Body of pancreas (tissue), 4 donors: ENCODE results near the gene NELL2. TPM values are rescaled to one million over a fixed set of nuclear protein-coding genes. Genes with fewer than 3 reads are reported as not detected.

ENCODE experiments used
- ATAC-seq: fragments of 150-250 bp; one replicate; pipeline ENCODE4 v1.9.1; 2016
- DNase-seq, 4 donors: peaks; one replicate each; pipeline ENCODE4 v3.0.0-alpha.2; 2019
- H3K27ac ChIP-seq, 4 donors: fragments of 200-600 bp; sonication (generic); 1 replicate in 3 of 4; 2 replicates in 1 of 4; pipeline versions ENCODE4 v1.5.1 to v1.6.1; 2016 to 2019; ENCODE audit warnings: mild to moderate bottlenecking in 1 of 4, mixed read lengths in 1 of 4, moderate library complexity in 1 of 4
- H3K27me3 ChIP-seq, 2 donors: fragments of 200-600 bp; sonication (generic); one replicate each; pipeline ENCODE4 v1.6.0; 2016; ENCODE audit warnings: mild to moderate bottlenecking in 1 of 2
- H3K36me3 ChIP-seq, 2 donors: fragments of 200-600 bp; sonication (generic); replicated peaks in 1 of 2; 2 replicates each; pipeline ENCODE4 v1.5.1; 2016; ENCODE audit warnings: low read depth in 2 of 2; ENCODE audit not compliant: insufficient read depth in 1 of 2
- H3K4me1 ChIP-seq: fragments of 200-600 bp; sonication (generic); one replicate; pipeline ENCODE4 v1.6.0; 2016
- H3K4me3 ChIP-seq, 2 donors: fragments of 200-600 bp; sonication (generic); 1 replicate in 1 of 2; 2 replicates in 1 of 2; pipeline ENCODE4 v1.5.1; 2016 to 2019
- H3K9me3 ChIP-seq, 3 donors: fragments of 200-600 bp; sonication (generic); 1 replicate in 2 of 3; 2 replicates in 1 of 3; pipeline ENCODE4 v1.5.1; 2016
- CTCF ChIP-seq, 7 experiments: fragments of 450-650 bp in 4 of 7; fragments of 200-600 bp in 3 of 7; sonication (generic) in 3 of 7; IDR thresholded peaks; one replicate each; pipeline ENCODE4 v1.5.1; 2016 to 2019; ENCODE audit warnings: antibody characterized with exemption in 7 of 7
- POLR2A ChIP-seq, 3 donors: fragments of 450-650 bp; IDR thresholded peaks; one replicate each; pipeline ENCODE4 v1.6.1; 2016; ENCODE audit warnings: antibody characterized with exemption in 3 of 3, mild to moderate bottlenecking in 2 of 3
- WGBS, 2 donors: methylation state at CpG; one replicate each; pipeline ENCODE4 v1.1.5; 2017; 5-methylcytosine and 5-hydroxymethylcytosine counted together
- intact Hi-C: fragments of 100-400 bp; cut with DNase I; formaldehyde crosslinking; loops from one replicate; pipeline ENCODE4 v1.15.1; 2023
- total RNA-seq, 2 donors: library from RNA; depleted of rRNA; stranded (reverse); fragments of >200 nt; gene quantifications; one replicate each; pipeline ENCODE4 v1.1.0, GENCODE V29; 2016

The NELL2 gene
- total RNA-seq, 2 donors from 2014 or later, result 3.6 TPM; not detected in 1

GRCh38 chr12:44476683-44477082 lies 399.4 kb downstream of the NELL2 start:
- peaks cover 0 to 34% (median 2%) of the 10 kb centered on the region in 3 donors for H3K9me3 ChIP-seq
- no peak overlapping the region for H3K4me3 ChIP-seq
- ATAC-seq (no peak), DNase-seq (no peak)
- no peak overlapping the region for H3K27ac ChIP-seq
- H3K4me1 ChIP-seq, result no peaks in the 10 kb centered on the region
- TF ChIP-seq CTCF (IDR thresholded peaks at IDR 0.05) (no peak), POLR2A (IDR thresholded peaks at IDR 0.05) (no peak)
- no peaks in the 10 kb centered on the region for H3K36me3 ChIP-seq
- intact Hi-C loops, result no loop called here
- H3K27me3 ChIP-seq, result no peaks in the 10 kb centered on the region
- 76 to 83% methylated on average over 2 of the region's 2 CpGs for WGBS, 2 donors

- ATAC-seq, result no peak
- H3K9me3 ChIP-seq, result no peaks in the 10 kb centered on the region
- no peak for TF ChIP-seq POLR2A (IDR thresholded peaks at IDR 0.05)
- TF ChIP-seq CTCF (IDR thresholded peaks at IDR 0.05), result no peak
- no peaks in the 10 kb centered on the region for H3K36me3 ChIP-seq
- 41% methylated on average over 2 of the region's 2 CpGs for WGBS, 2 donors
- H3K4me1 ChIP-seq, result no peaks in the 10 kb centered on the region
- H3K4me3 ChIP-seq, result no peak overlapping the region
- intact Hi-C loops, result no loop called here
- DNase-seq, result no peak
- no peak overlapping the region for H3K27ac ChIP-seq
- H3K27me3 ChIP-seq, result no peaks in the 10 kb centered on the region
Observed at GRCh38 chr12:44465139-44465538, 411.0 kb downstream of the NELL2 start.

- TF ChIP-seq POLR2A (IDR thresholded peaks at IDR 0.05) (no peak), CTCF (IDR thresholded peaks at IDR 0.05) (no peak)
Observed at GRCh38 chr12:44464180-44464579, 411.9 kb downstream of the NELL2 start.

GRCh38 chr12:44462729-44463128 lies 413.4 kb downstream of the NELL2 start:
- Histone ChIP-seq H3K4me1 (no peaks in the 10 kb centered on the region), H3K9me3 (no peaks in the 10 kb centered on the region), H3K27ac (no peak overlapping the region), H3K4me3 (no peak overlapping the region), H3K36me3 (no peaks in the 10 kb centered on the region), H3K27me3 (no peaks in the 10 kb centered on the region)
- TF ChIP-seq CTCF (IDR thresholded peaks at IDR 0.05) (no peak), POLR2A (IDR thresholded peaks at IDR 0.05) (no peak)
- intact Hi-C loops, result no loop called here
- ATAC-seq (no peak), DNase-seq (no peak)

More at GRCh38 chr12:44464180-44464579, 411.9 kb downstream of the NELL2 start:
- H3K27me3 ChIP-seq, result no peaks in the 10 kb centered on the region
- no peak overlapping the region for H3K4me3 ChIP-seq
- 23 to 25% methylated on average over 2 of the region's 2 CpGs for WGBS, 2 donors
- no peaks in the 10 kb centered on the region for H3K4me1 ChIP-seq
- no peaks in the 10 kb centered on the region for H3K9me3 ChIP-seq
- H3K27ac ChIP-seq, result no peak overlapping the region
- intact Hi-C loops, result no loop called here
- DNase-seq (no peak), ATAC-seq (no peak)
- no peaks in the 10 kb centered on the region for H3K36me3 ChIP-seq

GRCh38 chr12:44460261-44460660 lies 415.9 kb downstream of the NELL2 start:
- no peak overlapping the region for H3K27ac ChIP-seq
- ATAC-seq (no peak), DNase-seq (no peak)
- H3K9me3 ChIP-seq, result no peaks in the 10 kb centered on the region
- no peak overlapping the region for H3K4me3 ChIP-seq
- no peaks in the 10 kb centered on the region for H3K27me3 ChIP-seq
- intact Hi-C loops, result no loop called here
- WGBS, 2 donors, result 61 to 70% methylated on average over 3 of the region's 3 CpGs
- no peaks in the 10 kb centered on the region for H3K4me1 ChIP-seq
- TF ChIP-seq CTCF (IDR thresholded peaks at IDR 0.05), result no peak
- no peak for TF ChIP-seq POLR2A (IDR thresholded peaks at IDR 0.05)
- no peaks in the 10 kb centered on the region for H3K36me3 ChIP-seq
